Measurements from ENCODE around the gene CDH13.

GRCh38 chr16:82756283-82756599, 129.5 kb downstream of the CDH13 start:
- TF ChIP-seq ZC3H10 (CRISPR knock-in tag; IDR thresholded peaks at IDR 0.05) (no peak), PATZ1 (CRISPR knock-in tag; IDR thresholded peaks at IDR 0.05; ENCODE audit: borderline replicate concordance) (no peak), ARNTL (CRISPR knock-in tag; IDR thresholded peaks at IDR 0.05; ENCODE audit: borderline replicate concordance, low read depth) (no peak), RARB (CRISPR knock-in tag; IDR thresholded peaks at IDR 0.05) (no peak), CREB5 (CRISPR knock-in tag; IDR thresholded peaks at IDR 0.05; ENCODE audit: low read depth) (no peak), TSHZ2 (CRISPR knock-in tag; IDR thresholded peaks at IDR 0.05) (no peak), GLIS3 (CRISPR knock-in tag; IDR thresholded peaks at IDR 0.05) (no peak), CSDC2 (CRISPR knock-in tag; IDR thresholded peaks at IDR 0.05) (no peak), ZNF70 (CRISPR knock-in tag; IDR thresholded peaks at IDR 0.05) (no peak), ESRRG (CRISPR knock-in tag; IDR thresholded peaks at IDR 0.05) (no peak), TOX (CRISPR knock-in tag; IDR thresholded peaks at IDR 0.05; ENCODE audit: borderline replicate concordance) (no peak), ZFP30 (CRISPR knock-in tag; IDR thresholded peaks at IDR 0.05) (no peak), OSR1 (CRISPR knock-in tag; IDR thresholded peaks at IDR 0.05) (no peak)

Data from SK-N-SH treated with all-trans-retinoic acid at 6 μM for 48 hours (cell line).